HG03159 (cell line): Measurements from ENCODE around the gene MCU.
"Not testable (repeated sequence)": the region's sequence is repeated elsewhere in the genome, so short reads cannot be mapped to it uniquely, and the experiment has no call there.

Experiments used
- ATAC-seq: cut with Tn5 transposase; IDR thresholded peaks from one replicate; pipeline ENCODE4 v1.9.1; 2021; ENCODE audit warnings: mild to moderate bottlenecking, moderate library complexity; ENCODE audit not compliant: unreplicated experiment

The MCU gene

DNA sequence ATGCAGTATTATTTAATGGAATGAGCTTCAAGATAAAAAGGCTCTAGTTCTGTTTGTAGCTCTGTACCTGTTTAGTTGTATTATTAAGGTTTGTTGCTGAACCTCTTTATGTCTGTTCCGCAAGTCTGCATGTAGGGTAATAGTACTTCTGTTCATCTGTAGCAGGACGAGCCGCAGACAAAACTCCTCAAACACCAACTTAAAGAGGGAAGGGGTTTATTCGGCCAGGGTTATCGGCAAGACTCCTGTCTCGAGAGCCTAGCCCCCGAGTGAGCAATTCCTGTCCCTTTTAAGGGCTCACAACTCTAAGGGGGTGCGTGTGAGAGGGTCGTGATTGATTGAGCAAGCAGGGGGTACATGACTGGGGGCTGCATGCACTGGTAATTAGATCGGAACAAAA is 67.0 kb downstream of the MCU start:
- ATAC-seq = not testable (repeated sequence)

GRCh38 chr10:72759584-72759983 is 67.6 kb downstream of the MCU start:
- no peak for ATAC-seq

DNA sequence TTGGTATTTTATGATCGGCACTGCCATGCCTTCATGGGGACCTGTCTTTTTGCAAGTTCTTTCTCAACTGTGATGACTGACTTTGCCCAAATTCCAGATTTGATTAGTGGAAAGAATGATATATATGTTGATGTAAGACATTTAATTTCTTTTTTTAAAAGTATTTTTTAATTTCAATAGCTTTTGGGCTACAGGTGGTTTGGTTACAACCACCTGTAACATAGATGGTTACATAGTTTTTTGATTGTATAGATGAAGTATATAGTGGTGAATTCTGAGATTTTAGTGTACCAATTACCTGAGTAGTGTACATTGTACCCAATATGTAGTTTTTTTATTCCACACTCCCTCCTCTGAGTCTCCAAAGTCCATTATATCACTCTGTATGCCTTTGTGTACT is 69.6 kb downstream of the MCU start:
- ATAC-seq = no peak

DNA sequence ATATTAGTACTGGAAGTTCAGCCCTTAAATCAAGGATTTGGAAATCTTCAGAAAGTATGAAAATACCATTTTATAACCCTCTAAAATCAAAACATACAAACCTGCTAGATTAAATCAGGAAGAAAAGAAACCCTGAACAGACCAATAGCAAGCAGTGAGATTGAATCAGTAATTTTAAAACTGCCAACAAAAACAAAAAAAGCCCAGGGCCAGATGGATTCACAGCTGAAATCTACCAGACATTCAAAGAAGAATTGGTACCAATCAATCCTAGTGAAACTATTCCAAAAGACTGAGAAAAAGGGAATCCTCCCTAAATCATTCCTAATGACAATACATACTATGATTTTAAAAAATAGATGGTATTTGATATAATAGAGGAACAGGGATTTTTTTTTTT is 70.1 kb downstream of the MCU start:
- no peak for ATAC-seq

- no peak for ATAC-seq
Measured at GRCh38 chr10:72763201-72763600, 71.3 kb downstream of the MCU start.

GRCh38 chr10:72764151-72764550 is 72.2 kb downstream of the MCU start:
- no peak for ATAC-seq

DNA sequence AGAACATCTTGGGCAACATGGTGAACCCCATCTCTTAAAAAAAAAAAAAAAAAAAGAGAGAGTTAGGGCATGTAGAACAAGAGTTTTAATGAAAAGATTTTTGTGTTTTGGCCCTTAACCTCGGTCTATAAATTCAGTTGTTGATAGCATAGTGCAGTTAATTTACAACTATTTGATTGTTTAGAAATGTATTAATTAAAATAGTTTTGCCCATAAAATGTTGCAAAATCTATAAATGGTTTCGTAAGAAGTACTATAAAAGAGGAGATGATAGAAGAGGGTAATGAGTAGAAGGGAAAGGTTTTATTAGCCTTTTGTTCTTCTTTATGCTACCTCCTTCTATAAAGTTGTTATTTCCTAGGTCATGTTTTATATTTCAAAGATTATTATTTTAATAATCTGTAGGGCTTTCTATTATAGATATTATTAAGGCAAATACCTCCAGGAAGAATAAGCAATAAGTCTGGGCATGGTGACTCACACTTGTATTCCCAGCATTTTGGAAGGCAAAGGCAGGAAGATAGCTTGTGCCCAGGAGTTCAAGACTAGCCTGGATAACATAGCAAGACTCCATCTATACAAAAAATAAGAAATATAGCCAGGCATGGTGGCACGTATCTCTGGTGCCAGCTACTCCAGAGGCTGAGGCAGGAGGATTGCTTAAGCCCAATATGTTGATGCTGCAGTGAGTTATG is 73.3 kb downstream of the MCU start:
- ATAC-seq = no peak

GRCh38 chr10:72771195-72771594 is 79.3 kb downstream of the MCU start:
- ATAC-seq = not testable (repeated sequence)

DNA sequence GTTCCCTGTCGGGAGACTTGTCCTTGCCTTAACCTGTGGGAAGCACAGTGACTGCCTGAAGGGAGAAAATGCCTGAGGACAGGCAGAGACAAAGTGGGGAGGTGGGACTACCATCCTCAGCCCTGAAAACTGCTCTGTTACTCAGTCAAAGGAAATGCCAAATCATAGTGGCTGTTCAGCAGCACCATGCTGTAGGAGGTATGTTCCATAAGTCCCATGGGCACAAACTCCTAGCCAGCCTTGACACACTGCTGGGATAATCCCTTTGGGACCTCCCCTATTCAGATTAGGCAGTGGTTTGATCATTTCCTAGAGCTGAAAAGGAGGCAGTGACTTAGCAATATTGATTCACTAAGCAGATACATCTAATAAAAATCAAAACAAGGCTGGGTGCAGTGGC is 80.1 kb downstream of the MCU start:
- ATAC-seq = no peak

DNA sequence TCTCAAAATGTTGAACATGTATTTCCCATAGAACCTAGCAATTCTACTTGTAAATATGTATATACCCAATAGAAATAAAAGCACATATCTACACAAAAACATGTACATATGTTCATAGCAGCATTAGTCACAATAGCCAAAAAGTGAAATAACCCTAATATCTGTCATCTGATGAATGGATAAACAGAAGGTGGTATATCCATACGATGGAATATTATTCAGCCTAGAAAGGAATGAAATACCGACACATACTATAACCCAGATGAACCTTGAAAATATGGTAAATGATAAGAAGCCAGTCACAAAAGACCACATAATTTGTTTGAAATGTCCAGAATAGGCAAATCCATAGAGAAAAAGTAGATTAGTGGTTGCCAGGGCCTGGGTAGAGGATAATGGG is 87.9 kb downstream of the MCU start:
- ATAC-seq = no peak

- no peak for ATAC-seq
Measured at GRCh38 chr10:72782649-72783330, 90.8 kb downstream of the MCU start.

DNA sequence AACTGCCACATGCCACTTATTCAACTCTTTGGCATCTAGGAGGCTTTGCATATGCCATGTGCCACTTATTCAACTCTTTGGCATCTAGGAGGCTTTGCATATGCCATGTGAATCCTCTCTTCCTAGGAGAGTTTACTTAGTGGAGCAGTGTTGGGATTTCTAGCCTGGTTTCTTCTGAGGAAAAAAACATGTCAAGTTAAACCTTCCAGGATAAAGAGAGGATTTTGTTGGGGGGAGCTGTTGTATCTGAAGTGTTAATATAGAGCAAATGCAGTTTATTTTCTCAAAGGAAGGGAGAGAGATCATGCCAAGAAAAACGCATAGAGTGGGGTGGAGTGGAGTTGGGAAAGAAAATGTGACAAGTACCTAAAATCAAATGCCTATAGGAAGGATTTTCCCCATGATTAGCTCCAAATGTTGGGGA is 91.5 kb downstream of the MCU start:
- no peak for ATAC-seq

DNA sequence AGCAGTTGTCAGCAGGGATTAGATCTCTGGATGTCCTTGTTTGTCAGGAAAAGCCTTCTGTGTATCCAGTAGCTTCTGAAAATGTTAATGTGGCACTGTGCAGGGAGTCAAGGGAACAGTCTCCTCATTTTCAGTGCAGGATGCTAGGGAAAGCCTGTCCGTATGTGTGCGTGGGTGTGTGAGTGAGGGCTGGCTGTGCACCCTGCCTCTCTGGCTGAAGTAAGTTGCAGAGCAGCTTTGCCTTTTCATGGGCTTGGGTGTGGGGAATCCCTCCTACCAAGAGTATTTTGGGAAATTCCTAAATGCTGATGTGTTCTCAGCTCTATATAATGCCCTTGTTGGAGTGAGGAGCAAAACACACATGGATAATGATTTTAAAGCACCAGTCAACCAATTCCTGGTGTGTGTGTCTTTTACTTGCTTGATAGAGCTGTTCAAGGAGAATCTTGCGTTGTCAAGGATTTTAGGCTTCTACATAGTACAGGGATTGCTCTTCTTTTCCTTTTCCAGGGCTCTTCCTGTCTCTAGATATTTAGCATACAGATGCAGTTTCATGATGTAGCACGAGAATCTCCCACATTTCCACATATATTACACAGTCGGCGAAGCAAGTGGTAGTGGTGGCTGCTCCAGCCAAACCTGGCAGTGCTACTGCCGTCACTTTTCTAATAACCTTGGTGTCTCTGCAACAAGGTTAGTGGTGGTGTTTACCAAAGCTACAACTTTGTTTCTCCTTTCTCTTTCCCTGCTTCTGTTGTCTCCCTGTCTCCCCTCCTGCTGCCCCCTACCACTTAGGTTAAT is 92.8 kb downstream of the MCU start:
- ATAC-seq = no peak

GRCh38 chr10:72785409-72785808 is 93.5 kb downstream of the MCU start:
- no peak for ATAC-seq

- ATAC-seq = no peak
Measured at GRCh38 chr10:72790216-72790990, 98.5 kb downstream of the MCU start.

GRCh38 chr10:72792288-72792687 is 100.3 kb downstream of the MCU start:
- no peak for ATAC-seq

- ATAC-seq = no peak
Measured at GRCh38 chr10:72793752-72794151, 101.8 kb downstream of the MCU start.

- ATAC-seq = no peak
Measured at GRCh38 chr10:72794260-72794659, 102.3 kb downstream of the MCU start.

DNA sequence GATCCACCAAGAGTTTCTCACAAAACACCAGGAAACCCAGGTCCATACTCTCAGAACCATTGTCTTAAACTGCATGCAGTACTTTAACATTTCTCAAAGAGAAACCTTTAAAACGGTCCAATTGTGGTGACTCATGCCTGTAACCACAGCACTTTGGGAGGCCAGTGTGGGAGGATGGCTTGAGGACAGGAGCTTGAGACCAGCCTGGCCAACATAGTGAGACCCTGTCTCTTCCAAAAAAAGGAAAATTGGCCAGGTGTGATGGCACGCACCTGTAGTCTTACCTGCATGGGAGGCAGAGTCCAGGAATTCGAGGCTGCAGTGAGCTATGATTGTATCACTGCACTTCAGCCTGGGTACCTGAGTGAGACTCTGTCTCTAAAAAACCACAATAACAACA is 104.1 kb downstream of the MCU start:
- no peak for ATAC-seq

GRCh38 chr10:72796538-72796937 is 104.6 kb downstream of the MCU start:
- no peak for ATAC-seq
